ENCODE results near the gene TSPYL1. TPM values are rescaled to one million over a fixed set of nuclear protein-coding genes. Genes with fewer than 3 reads are reported as not detected.

TSPYL1 gene
- total RNA-seq, 1 experiment from 2014 or later, result 70.3 TPM

Other genes starting within 250 kb of the TSPYL1 start
- gene FRK, start 219.0 kb downstream of the TSPYL1 start, total RNA-seq (2021; ENCODE audit: unreplicated experiment), result 3.7 TPM
- 63.7 TPM for gene NT5DC1, start 179.1 kb downstream of the TSPYL1 start, total RNA-seq (2021; ENCODE audit: unreplicated experiment)
- not detected for gene COL10A1, start 153.8 kb downstream of the TSPYL1 start, total RNA-seq (2021; ENCODE audit: unreplicated experiment)
- gene TSPYL4, start 25.9 kb downstream of the TSPYL1 start, total RNA-seq (2021; ENCODE audit: unreplicated experiment), result 5.4 TPM
- gene DSE, start 91.0 kb upstream of the TSPYL1 start, total RNA-seq (2021; ENCODE audit: unreplicated experiment), result 38.5 TPM
- not detected for gene CALHM6, start 181.4 kb upstream of the TSPYL1 start, total RNA-seq (2021; ENCODE audit: unreplicated experiment)
- gene CALHM5, start 231.7 kb upstream of the TSPYL1 start, total RNA-seq (2021; ENCODE audit: unreplicated experiment), result 0.05 TPM